SU-DHL-6 (cell line): ENCODE measurements around the gene CEP55.

ENCODE experiments used
- H2AFZ ChIP-seq: fragments of 200-600 bp; sonication (generic); 2 replicates; pipeline ENCODE4 v1.6.1; 2014; ENCODE audit warnings: low read depth, mild to moderate bottlenecking, moderate library complexity, mixed read lengths, antibody characterized with exemption, low read length; ENCODE audit not compliant: severe bottlenecking
- H3F3A ChIP-seq: fragments of 200-600 bp; shearing (Covaris generic); 2 replicates; pipeline ENCODE4 v1.6.0; 2016; ENCODE audit warnings: antibody characterized with exemption, mild to moderate bottlenecking; ENCODE audit not compliant: insufficient read depth
- H3K27ac ChIP-seq: fragments of 200-600 bp; sonication (generic); 2 replicates; pipeline ENCODE4 v1.5.1; 2016; ENCODE audit warnings: low read depth, mild to moderate bottlenecking, low read length, moderate library complexity, mixed read lengths
- H3K27me3 ChIP-seq: fragments of 200-600 bp; sonication (generic), shearing (Covaris generic); 2 replicates; pipeline ENCODE4 v1.6.0; 2014; ENCODE audit warnings: mild to moderate bottlenecking, low read length
- H3K36me3 ChIP-seq: fragments of 200-600 bp; sonication (generic); 2 replicates; pipeline ENCODE4 v1.6.1; 2014; ENCODE audit warnings: mild to moderate bottlenecking, low read length, mixed read lengths
- H3K4me2 ChIP-seq: fragments of 300-600, 200-600 bp; shearing (Covaris generic), sonication (generic); 2 replicates; pipeline ENCODE4 v1.6.0; 2014; ENCODE audit warnings: low read length, low read depth, mild to moderate bottlenecking; ENCODE audit not compliant: poor library complexity, severe bottlenecking
- H3K4me3 ChIP-seq: fragments of 200-600 bp; sonication (generic); 2 replicates; pipeline ENCODE4 v1.5.1; 2014; ENCODE audit warnings: antibody characterized with exemption, low read length, mild to moderate bottlenecking, mixed read lengths; ENCODE audit not compliant: insufficient read depth, poor library complexity, severe bottlenecking
- H3K79me2 ChIP-seq: fragments of 200-600 bp; sonication (generic); 2 replicates; pipeline ENCODE4 v1.6.1; 2014; ENCODE audit warnings: mild to moderate bottlenecking, low read length, moderate library complexity; ENCODE audit not compliant: insufficient read depth
- H3K9ac ChIP-seq: fragments of 200-600 bp; sonication (generic); 2 replicates; pipeline ENCODE4 v1.7.0; 2014; ENCODE audit warnings: mild to moderate bottlenecking, low read length
- H3K9me2 ChIP-seq: fragments of 200-600 bp; sonication (generic); replicated peaks from 2 replicates; pipeline ENCODE4 v1.6.1; 2014; ENCODE audit warnings: low read length; ENCODE audit not compliant: insufficient read depth
- H3K9me3 ChIP-seq: fragments of 200-600 bp; sonication (generic); 2 replicates; pipeline ENCODE4 v1.6.1; 2014; ENCODE audit warnings: low read length, mixed read lengths; ENCODE audit not compliant: insufficient read depth
- H4K20me1 ChIP-seq: fragments of 200-600 bp; sonication (generic); 2 replicates; pipeline ENCODE4 v1.6.1; 2014; ENCODE audit warnings: low read depth, mild to moderate bottlenecking, antibody characterized with exemption, low read length, moderate library complexity, mixed read lengths
- EZH2phosphoT487 ChIP-seq: fragments of 200-600 bp; sonication (generic), shearing (Covaris generic); conservative IDR thresholded peaks from 2 replicates; pipeline ENCODE4 v1.6.1; 2018; ENCODE audit warnings: mild to moderate bottlenecking, antibody characterized with exemption, low read length, moderate library complexity, mixed read lengths
- TF ChIP-seq, protein P1 (sequence below): fragments of 200-600 bp; sonication (generic); IDR thresholded peaks from one replicate; pipeline ENCODE4 v1.5.1; 2017; ENCODE audit warnings: antibody characterized with exemption, mild to moderate bottlenecking, low read length, moderate library complexity; ENCODE audit not compliant: insufficient read depth, poor library complexity, severe bottlenecking

CEP55 gene

GRCh38 chr10:93458821-93459257, 37.6 kb upstream of the CEP55 start:
- Histone ChIP-seq H3K36me3 (no peaks in the 10 kb centered on the region), H3K4me3 (no peak overlapping the region), H3K79me2 (no peaks in the 10 kb centered on the region), H3K4me2 (no peak overlapping the region), H4K20me1 (no peaks in the 10 kb centered on the region), H3K9ac (no peak overlapping the region), H3K9me3 (no peaks in the 10 kb centered on the region), H3K9me2 (no peaks in the 10 kb centered on the region), H2AFZ (no peak overlapping the region), H3F3A (no peaks in the 10 kb centered on the region), H3K27ac (no peak overlapping the region), H3K27me3 (no peaks in the 10 kb centered on the region)
- TF ChIP-seq EZH2phosphoT487: no peak
- TF ChIP-seq, protein P1, sequence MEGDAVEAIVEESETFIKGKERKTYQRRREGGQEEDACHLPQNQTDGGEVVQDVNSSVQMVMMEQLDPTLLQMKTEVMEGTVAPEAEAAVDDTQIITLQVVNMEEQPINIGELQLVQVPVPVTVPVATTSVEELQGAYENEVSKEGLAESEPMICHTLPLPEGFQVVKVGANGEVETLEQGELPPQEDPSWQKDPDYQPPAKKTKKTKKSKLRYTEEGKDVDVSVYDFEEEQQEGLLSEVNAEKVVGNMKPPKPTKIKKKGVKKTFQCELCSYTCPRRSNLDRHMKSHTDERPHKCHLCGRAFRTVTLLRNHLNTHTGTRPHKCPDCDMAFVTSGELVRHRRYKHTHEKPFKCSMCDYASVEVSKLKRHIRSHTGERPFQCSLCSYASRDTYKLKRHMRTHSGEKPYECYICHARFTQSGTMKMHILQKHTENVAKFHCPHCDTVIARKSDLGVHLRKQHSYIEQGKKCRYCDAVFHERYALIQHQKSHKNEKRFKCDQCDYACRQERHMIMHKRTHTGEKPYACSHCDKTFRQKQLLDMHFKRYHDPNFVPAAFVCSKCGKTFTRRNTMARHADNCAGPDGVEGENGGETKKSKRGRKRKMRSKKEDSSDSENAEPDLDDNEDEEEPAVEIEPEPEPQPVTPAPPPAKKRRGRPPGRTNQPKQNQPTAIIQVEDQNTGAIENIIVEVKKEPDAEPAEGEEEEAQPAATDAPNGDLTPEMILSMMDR: no peak

- Histone ChIP-seq H3K27ac (no peak overlapping the region), H3K27me3 (no peaks in the 10 kb centered on the region), H3K9ac (no peak overlapping the region), H3K4me2 (no peak overlapping the region), H3K36me3 (no peaks in the 10 kb centered on the region), H4K20me1 (no peaks in the 10 kb centered on the region), H3K9me2 (no peaks in the 10 kb centered on the region), H3K4me3 (no peak overlapping the region), H3K79me2 (no peaks in the 10 kb centered on the region), H3F3A (no peaks in the 10 kb centered on the region), H3K9me3 (no peaks in the 10 kb centered on the region), H2AFZ (no peak overlapping the region)
- TF ChIP-seq EZH2phosphoT487: no peak
Measured at GRCh38 chr10:93459466-93459865, 36.9 kb upstream of the CEP55 start.

DNA sequence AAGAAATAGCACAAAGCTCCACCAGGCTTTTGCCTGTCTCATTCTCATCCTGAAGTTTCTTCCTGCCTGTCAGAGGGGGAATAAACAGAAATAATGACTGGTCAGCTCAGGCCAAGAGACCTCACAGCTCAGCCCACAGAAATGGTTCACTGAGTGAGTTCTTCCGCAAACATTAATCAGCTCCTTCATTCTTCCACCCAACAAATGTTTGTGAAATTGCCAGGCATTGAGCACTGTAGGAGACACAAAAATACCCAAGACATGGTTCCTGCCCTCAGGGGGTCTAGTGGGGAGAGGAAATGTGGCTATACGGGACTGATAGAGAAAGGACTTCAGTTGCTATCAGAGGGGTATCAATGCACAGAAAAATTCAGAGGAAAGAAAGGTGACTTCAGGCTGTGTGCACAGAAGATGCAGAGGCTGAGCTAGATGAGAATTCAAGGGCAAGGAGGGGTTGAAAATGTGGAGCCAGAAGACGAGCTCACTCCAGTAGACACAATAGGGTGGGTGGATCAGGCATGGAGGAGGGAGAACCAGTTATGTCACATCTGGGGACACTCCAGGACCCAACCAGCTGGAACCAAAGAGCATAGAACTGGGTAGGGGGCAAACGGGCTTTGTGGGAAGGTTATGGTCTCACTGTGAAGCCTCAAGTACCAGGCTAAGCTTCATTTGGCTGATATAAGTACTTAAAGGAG, 35.2 kb upstream of the CEP55 start:
- H3K4me2 ChIP-seq: no peak overlapping the region
- H3K4me3 ChIP-seq: no peak overlapping the region
- no peaks in the 10 kb centered on the region for H3K9me3 ChIP-seq
- TF ChIP-seq EZH2phosphoT487: no peak
- TF ChIP-seq, protein P1: no peak
- H3K9me2 ChIP-seq: no peaks in the 10 kb centered on the region
- H3K36me3 ChIP-seq: no peaks in the 10 kb centered on the region
- no peaks in the 10 kb centered on the region for H4K20me1 ChIP-seq
- H2AFZ ChIP-seq: no peak overlapping the region
- H3K27me3 ChIP-seq: no peaks in the 10 kb centered on the region
- H3F3A ChIP-seq: no peaks in the 10 kb centered on the region
- H3K9ac ChIP-seq: no peak overlapping the region
- no peaks in the 10 kb centered on the region for H3K79me2 ChIP-seq
- no peak overlapping the region for H3K27ac ChIP-seq

DNA sequence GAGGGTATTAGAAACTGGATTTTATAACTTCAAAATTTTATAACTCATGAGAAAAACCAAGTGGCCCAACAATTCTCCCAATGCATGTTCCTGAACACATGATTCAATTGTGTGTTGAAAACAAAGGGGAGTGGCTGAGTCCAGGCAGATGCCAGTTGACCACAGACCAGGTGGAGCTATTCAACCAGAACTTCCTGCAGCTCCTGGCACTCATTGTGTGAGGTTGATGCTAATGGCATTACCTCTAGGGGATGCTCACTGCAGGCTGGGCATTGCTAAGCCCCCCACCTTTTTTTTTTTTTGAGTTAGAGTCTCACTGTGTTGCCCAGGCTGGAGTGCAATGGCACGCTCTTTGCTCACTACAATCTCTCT, 34.6 kb upstream of the CEP55 start:
- Histone ChIP-seq H3K79me2 (no peaks in the 10 kb centered on the region), H4K20me1 (no peaks in the 10 kb centered on the region), H3K4me3 (no peak overlapping the region), H3K9me2 (no peaks in the 10 kb centered on the region), H3K27ac (no peak overlapping the region), H3K9ac (no peak overlapping the region), H3K9me3 (no peaks in the 10 kb centered on the region), H2AFZ (no peak overlapping the region), H3K4me2 (no peak overlapping the region), H3K36me3 (no peaks in the 10 kb centered on the region), H3K27me3 (no peaks in the 10 kb centered on the region), H3F3A (no peaks in the 10 kb centered on the region)
- TF ChIP-seq EZH2phosphoT487: no peak
- TF ChIP-seq, protein P1: no peak
